Kidney (tissue), 14 donors: Measurements from ENCODE around the gene AFF3. TPM values are rescaled to one million over a fixed set of nuclear protein-coding genes. Genes with fewer than 3 reads are reported as not detected.

Experiments
- DNase-seq, 5 donors: peaks; one replicate each; pipeline ENCODE4 v3.0.0-alpha.2; 2013 to 2020
- FAIRE-seq: peaks from 2 replicates; lab custom pipeline; 2012; peaks lifted over from hg19 to GRCh38; lab: Jason Lieb, UNC
- H3K27ac ChIP-seq, 2 donors: one replicate each; pipeline ENCODE4 v1.7.0; 2013; ENCODE audit warnings: low read depth in 2 of 2, low read length in 2 of 2, inconsistent platforms in 1 of 2
- H3K27me3 ChIP-seq: one replicate; pipeline ENCODE4 v1.7.1; 2013; ENCODE audit warnings: low read length, inconsistent platforms; ENCODE audit not compliant: control insufficient read depth, insufficient read depth
- H3K36me3 ChIP-seq, 3 donors: one replicate each; pipeline versions ENCODE4 v1.7.0 to v1.7.1; 2013; ENCODE audit warnings: low read length in 3 of 3, control low read depth in 1 of 3, inconsistent platforms in 1 of 3; ENCODE audit not compliant: insufficient read depth in 3 of 3, control insufficient read depth in 2 of 3
- H3K4me1 ChIP-seq, 3 donors: one replicate each; pipeline versions ENCODE4 v1.7.0 to v1.7.1; 2013; ENCODE audit warnings: low read length in 3 of 3, inconsistent platforms in 1 of 3, low read depth in 1 of 3; ENCODE audit not compliant: control insufficient read depth in 2 of 3, insufficient read depth in 2 of 3
- H3K4me3 ChIP-seq, 3 donors: one replicate each; pipeline versions ENCODE4 v1.7.0 to v1.8.1; 2013; ENCODE audit warnings: low read length in 3 of 3, control low read depth in 1 of 3, inconsistent platforms in 1 of 3
- H3K9ac ChIP-seq, 3 donors: one replicate each; pipeline versions ENCODE4 v1.7.0 to v1.7.1; 2013; ENCODE audit warnings: low read length in 3 of 3, control low read depth in 1 of 3, inconsistent platforms in 1 of 3
- H3K9me3 ChIP-seq, 3 donors: one replicate each; pipeline versions ENCODE4 v1.7.0 to v1.7.1; 2013; ENCODE audit warnings: low read length in 3 of 3, control low read depth in 1 of 3, inconsistent platforms in 1 of 3; ENCODE audit not compliant: control insufficient read depth in 2 of 3, insufficient read depth in 1 of 3
- CTCF ChIP-seq: IDR thresholded peaks from 3 replicates; pipeline ENCODE4 v1.5.1; 2012; ENCODE audit warnings: mild to moderate bottlenecking, moderate library complexity, borderline replicate concordance; ENCODE audit not compliant: insufficient read depth; ENCODE audit errors: extremely low read depth
- intact Hi-C: fragments of 100-400 bp; cut with DNase I; formaldehyde crosslinking; loops from one replicate; pipeline ENCODE4 v1.11.1; 2022
- polyA plus RNA-seq: library from polyadenylated mRNA; stranded (reverse); fragments of 350-450 nt; fragmentation: Illumina TruSeq; extraction: RNeasy Lipid Tissue Mini Kit (QIAGEN cat#74804); gene quantifications from one replicate; pipeline ENCODE4 v1.2.3, GENCODE V29; 2014; ENCODE audit warnings: low read depth, low replicate concordance; ENCODE audit not compliant: insufficient read depth
- total RNA-seq: library from RNA; stranded (reverse); fragmentation: NEBNext Ultra II Directional; extraction: Animal tissue kit (Norgen Biotek cat#: 25700); gene quantifications from one replicate; pipeline ENCODE4 v1.2.1, GENCODE V29; 2021
- donor health status: control.
- donor health status: control.
- donor health status: control.
- donor health status: control.
- donor health status: control.
- donor health status: DM: yes; HTN: yes; CAD: no.
- donor health status: Normal renal cell carcinoma (clear cell type).

The AFF3 gene
- total and polyA plus RNA-seq, 2 donors from 2014 or later = 0.65 to 11.0 TPM

GRCh38 chr2:99863236-99863902, 279.0 kb downstream of the AFF3 start:
- no peak overlapping the region for H3K4me3 ChIP-seq
- intact Hi-C loops = no loop called here
- FAIRE-seq (no peak), DNase-seq (no peak)
- H3K9ac ChIP-seq = no peak overlapping the region
- no peaks in the 10 kb centered on the region for H3K4me1 ChIP-seq
- no peaks in the 10 kb centered on the region for H3K36me3 ChIP-seq
- H3K27me3 ChIP-seq = no peaks in the 10 kb centered on the region
- H3K9me3 ChIP-seq = no peaks in the 10 kb centered on the region
- no peak for TF ChIP-seq CTCF
- H3K27ac ChIP-seq = no peak overlapping the region

GRCh38 chr2:99862566-99862965, 279.8 kb downstream of the AFF3 start:
- no peak overlapping the region for H3K9ac ChIP-seq
- TF ChIP-seq CTCF = no peak
- no peak for FAIRE-seq

GRCh38 chr2:99861376-99861760, 281.0 kb downstream of the AFF3 start:
- no peak for TF ChIP-seq CTCF
- no peak for FAIRE-seq
- no peaks in the 10 kb centered on the region for H3K4me1 ChIP-seq
- intact Hi-C loops = no loop called here
- DNase-seq = no peak
- H3K4me3 ChIP-seq = no peak overlapping the region
- H3K9me3 ChIP-seq = no peaks in the 10 kb centered on the region
- H3K36me3 ChIP-seq = no peaks in the 10 kb centered on the region
- no peaks in the 10 kb centered on the region for H3K27me3 ChIP-seq
- H3K9ac ChIP-seq = no peak overlapping the region
- no peak overlapping the region for H3K27ac ChIP-seq

More at GRCh38 chr2:99862566-99862965, 279.8 kb downstream of the AFF3 start:
- intact Hi-C loops = no loop called here
- Histone ChIP-seq H3K4me1 (no peaks in the 10 kb centered on the region), H3K9me3 (no peaks in the 10 kb centered on the region), H3K4me3 (no peak overlapping the region), H3K27me3 (no peaks in the 10 kb centered on the region), H3K36me3 (no peaks in the 10 kb centered on the region), H3K27ac (no peak overlapping the region)
- DNase-seq = no peak
